ENCODE data around the gene VENTX.

VENTX gene

GRCh38 chr10:133237588-133238465, at the start of gene VENTX:
Gene VENTX, plus strand, starts transcription at chr10:133237855. Its CDS starts 60 bp downstream, at chr10:133237915.
- H3K4me1 Mint-ChIP-seq = peaks cover 23% of the 10 kb centered on the region
- H3K36me3 Mint-ChIP-seq = no peaks in the 10 kb centered on the region
- H3K9me3 Mint-ChIP-seq = no peaks in the 10 kb centered on the region
- no peak for DNase-seq (ENCODE audit: low spot score in 2 of 2)
- H3K4me3 Mint-ChIP-seq = peak within 1 kb of the TSS; percentile 38
- ATAC-seq = no peak
- no peak within 1 kb of the TSS for H3K27ac Mint-ChIP-seq

- H3K36me3 Mint-ChIP-seq = no peaks in the 10 kb centered on the region
- peaks cover 2% of the 10 kb centered on the region for H3K9me3 Mint-ChIP-seq
- H3K4me1 Mint-ChIP-seq = no peaks in the 10 kb centered on the region
- no peak for DNase-seq (ENCODE audit: low spot score in 2 of 2)
- H3K27ac Mint-ChIP-seq = no peak overlapping the region
- no peak for ATAC-seq
- no peak overlapping the region for H3K4me3 Mint-ChIP-seq
Observed at GRCh38 chr10:133187906-133188681, 49.6 kb upstream of the VENTX start.

- H3K36me3 Mint-ChIP-seq = no peaks in the 10 kb centered on the region
- no peak overlapping the region for H3K27ac Mint-ChIP-seq
- no peak overlapping the region for H3K4me3 Mint-ChIP-seq
- H3K4me1 Mint-ChIP-seq = no peaks in the 10 kb centered on the region
- H3K9me3 Mint-ChIP-seq = peaks cover 2% of the 10 kb centered on the region
- no peak for ATAC-seq
- no peak for DNase-seq (ENCODE audit: low spot score in 2 of 2)
Observed at GRCh38 chr10:133189256-133189655, 48.4 kb upstream of the VENTX start.

- H3K4me1 Mint-ChIP-seq = no peaks in the 10 kb centered on the region
- no peak overlapping the region for H3K4me3 Mint-ChIP-seq
- H3K9me3 Mint-ChIP-seq = peaks cover 2% of the 10 kb centered on the region
- no peak overlapping the region for H3K27ac Mint-ChIP-seq
- DNase-seq (ENCODE audit: low spot score in 2 of 2) = no peak
- H3K36me3 Mint-ChIP-seq = no peaks in the 10 kb centered on the region
- ATAC-seq = no peak
Observed at GRCh38 chr10:133189726-133190125, 47.9 kb upstream of the VENTX start.

- DNase-seq (ENCODE audit: low spot score in 2 of 2) = no peak
- H3K4me1 Mint-ChIP-seq = no peaks in the 10 kb centered on the region
- H3K4me3 Mint-ChIP-seq = no peak overlapping the region
- H3K9me3 Mint-ChIP-seq = peaks cover 2% of the 10 kb centered on the region
- no peak overlapping the region for H3K27ac Mint-ChIP-seq
- ATAC-seq = no peak
- no peaks in the 10 kb centered on the region for H3K36me3 Mint-ChIP-seq
Observed at GRCh38 chr10:133190225-133190624, 47.4 kb upstream of the VENTX start.

GRCh38 chr10:133191651-133192050, 46.0 kb upstream of the VENTX start:
- Mint-ChIP-seq H3K9me3 (peaks cover 2% of the 10 kb centered on the region), H3K4me3 (no peak overlapping the region), H3K27ac (peak overlapping the region; percentile 20), H3K4me1 (no peaks in the 10 kb centered on the region), H3K36me3 (no peaks in the 10 kb centered on the region)
- ATAC-seq = no peak
- no peak for DNase-seq (ENCODE audit: low spot score in 2 of 2)

- H3K27ac Mint-ChIP-seq = no peak overlapping the region
Observed at GRCh38 chr10:133194151-133194550, 43.5 kb upstream of the VENTX start.

GRCh38 chr10:133195096-133195495, 42.6 kb upstream of the VENTX start:
- DNase-seq (ENCODE audit: low spot score in 2 of 2) (no peak), ATAC-seq (no peak)
- H3K36me3 Mint-ChIP-seq = no peaks in the 10 kb centered on the region
- H3K4me1 Mint-ChIP-seq = no peaks in the 10 kb centered on the region
- H3K27ac Mint-ChIP-seq = no peak overlapping the region
- H3K9me3 Mint-ChIP-seq = peaks cover 2% of the 10 kb centered on the region
- H3K4me3 Mint-ChIP-seq = no peak overlapping the region

More at GRCh38 chr10:133194151-133194550, 43.5 kb upstream of the VENTX start:
- ATAC-seq (no peak), DNase-seq (ENCODE audit: low spot score in 2 of 2) (no peak)
- H3K36me3 Mint-ChIP-seq = no peaks in the 10 kb centered on the region
- no peaks in the 10 kb centered on the region for H3K4me1 Mint-ChIP-seq
- no peak overlapping the region for H3K4me3 Mint-ChIP-seq
- H3K9me3 Mint-ChIP-seq = peaks cover 2% of the 10 kb centered on the region

GRCh38 chr10:133195611-133196010, 42.0 kb upstream of the VENTX start:
- H3K27ac Mint-ChIP-seq = no peak overlapping the region
- no peak for ATAC-seq
- H3K36me3 Mint-ChIP-seq = no peaks in the 10 kb centered on the region

GRCh38 chr10:133196221-133196915, 41.3 kb upstream of the VENTX start:
- ATAC-seq (no peak), DNase-seq (ENCODE audit: low spot score in 2 of 2) (no peak)
- peaks cover 2% of the 10 kb centered on the region for H3K9me3 Mint-ChIP-seq
- H3K4me1 Mint-ChIP-seq = no peaks in the 10 kb centered on the region
- H3K36me3 Mint-ChIP-seq = no peaks in the 10 kb centered on the region
- H3K4me3 Mint-ChIP-seq = no peak overlapping the region
- H3K27ac Mint-ChIP-seq = no peak overlapping the region

More at GRCh38 chr10:133195611-133196010, 42.0 kb upstream of the VENTX start:
- no peak for DNase-seq (ENCODE audit: low spot score in 2 of 2)
- Mint-ChIP-seq H3K4me1 (no peaks in the 10 kb centered on the region), H3K9me3 (peaks cover 2% of the 10 kb centered on the region), H3K4me3 (no peak overlapping the region)

- Mint-ChIP-seq H3K9me3 (no peaks in the 10 kb centered on the region), H3K27ac (no peak overlapping the region), H3K4me3 (no peak overlapping the region), H3K36me3 (no peaks in the 10 kb centered on the region), H3K4me1 (no peaks in the 10 kb centered on the region)
- no peak for DNase-seq (ENCODE audit: low spot score in 2 of 2)
- ATAC-seq = no peak
Observed at GRCh38 chr10:133196936-133197758, 40.5 kb upstream of the VENTX start.

GRCh38 chr10:133197786-133198185, 39.9 kb upstream of the VENTX start:
- Mint-ChIP-seq H3K9me3 (no peaks in the 10 kb centered on the region), H3K36me3 (no peaks in the 10 kb centered on the region), H3K27ac (no peak overlapping the region), H3K4me3 (no peak overlapping the region), H3K4me1 (no peaks in the 10 kb centered on the region)
- DNase-seq (ENCODE audit: low spot score in 2 of 2) (no peak), ATAC-seq (no peak)

GRCh38 chr10:133198206-133198605, 39.4 kb upstream of the VENTX start:
- no peaks in the 10 kb centered on the region for H3K9me3 Mint-ChIP-seq
- H3K27ac Mint-ChIP-seq = no peak overlapping the region
- no peaks in the 10 kb centered on the region for H3K4me1 Mint-ChIP-seq
- ATAC-seq (no peak), DNase-seq (ENCODE audit: low spot score in 2 of 2) (no peak)
- no peak overlapping the region for H3K4me3 Mint-ChIP-seq
- no peaks in the 10 kb centered on the region for H3K36me3 Mint-ChIP-seq

- H3K4me1 Mint-ChIP-seq = no peaks in the 10 kb centered on the region
- H3K36me3 Mint-ChIP-seq = no peaks in the 10 kb centered on the region
- H3K27ac Mint-ChIP-seq = no peak overlapping the region
- ATAC-seq (no peak), DNase-seq (ENCODE audit: low spot score in 2 of 2) (no peak)
- no peak overlapping the region for H3K4me3 Mint-ChIP-seq
- no peaks in the 10 kb centered on the region for H3K9me3 Mint-ChIP-seq
Observed at GRCh38 chr10:133198621-133199487, 38.8 kb upstream of the VENTX start.

Measured in stimulated activated effector memory CD8-positive, alpha-beta T cell treated with anti-CD3 and anti-CD28 coated beads, Interleukin-12 subunit alpha, Interleukin-12 subunit beta, amount 100 ng/mL, for 72 hours (primary cell).